Suprapubic skin (tissue), 4 donors: ENCODE data around the gene OR4D1.

Experiments used
- CTCF ChIP-seq, 2 donors: fragments of 200-600 bp in 1 of 2; fragments of 450-650 bp in 1 of 2; sonication (generic) in 1 of 2; IDR thresholded peaks; one replicate each; pipeline ENCODE4 v1.5.1; 2016 to 2019; ENCODE audit warnings: antibody characterized with exemption in 2 of 2, mild to moderate bottlenecking in 1 of 2, moderate library complexity in 1 of 2
- POLR2A ChIP-seq, 2 donors: fragments of 450-650 bp; IDR thresholded peaks; one replicate each; pipeline ENCODE4 v1.6.1; 2017; ENCODE audit warnings: antibody characterized with exemption in 2 of 2, mild to moderate bottlenecking in 2 of 2, moderate library complexity in 2 of 2
- POLR2AphosphoS5 ChIP-seq, 3 donors: sonication (generic); formaldehyde crosslinking; IDR thresholded peaks; one replicate each; pipeline ENCODE4 v1.6.1; 2017; ENCODE audit warnings: antibody characterized with exemption in 3 of 3

- no peak for TF ChIP-seq CTCF (IDR thresholded peaks at IDR 0.05)
- TF ChIP-seq POLR2A (IDR thresholded peaks at IDR 0.05), result no peak
- TF ChIP-seq POLR2AphosphoS5 (IDR thresholded peaks at IDR 0.05), result no peak
Observed at GRCh38 chr17:58202859-58203258, 54.7 kb downstream of the OR4D1 start.
